Measurements from ENCODE around the gene THOC6.
"Not testable (repeated sequence)": the region's sequence is repeated elsewhere in the genome, so short reads cannot be mapped to it uniquely, and the experiment has no call there.

Gene THOC6

DNA sequence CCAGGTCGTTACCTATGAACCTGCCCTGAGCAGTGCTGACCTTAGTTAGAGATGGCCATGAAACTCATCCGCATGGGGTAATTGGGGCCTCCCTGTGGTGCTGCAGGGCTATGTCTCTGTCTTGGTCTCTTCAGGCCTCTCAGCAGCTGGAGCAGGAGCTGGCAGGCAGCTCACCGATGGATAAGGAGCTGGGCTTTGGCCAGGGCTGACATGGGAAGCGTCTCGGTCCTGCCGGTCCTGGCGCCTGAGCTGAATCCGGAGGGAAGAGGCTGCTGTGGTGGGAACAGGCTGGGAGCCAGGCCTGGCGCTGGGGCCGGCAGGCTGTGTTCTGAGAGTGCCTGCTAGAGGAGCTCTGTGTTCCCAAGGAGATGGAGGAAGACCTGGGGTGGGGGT lies 51.7 kb downstream of the THOC6 start:
- no peak for DNase-seq

DNA sequence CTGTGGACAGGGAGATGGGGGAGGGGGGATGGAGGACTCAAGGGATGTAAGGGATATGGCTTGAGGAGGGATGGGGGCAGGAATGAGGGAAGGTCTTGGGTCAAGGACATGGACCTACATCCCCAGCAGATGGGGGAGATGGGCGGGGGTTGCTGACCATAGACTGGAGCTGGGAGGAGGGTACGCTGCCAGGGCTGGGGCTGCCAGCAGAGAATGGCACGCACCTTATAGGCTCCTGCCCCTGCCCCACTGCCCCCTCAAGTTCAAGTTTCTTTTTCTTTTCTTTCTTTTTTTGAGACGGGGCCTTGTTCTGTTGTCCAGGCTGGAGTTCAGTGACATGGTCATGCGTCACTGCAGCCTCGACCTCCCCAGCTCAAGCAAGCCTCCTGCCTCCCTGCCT lies 52.1 kb downstream of the THOC6 start:
- not testable (repeated sequence) for DNase-seq

- no peak for DNase-seq
These were observed 52.7 kb downstream of the THOC6 start for GRCh38 chr16:3076577-3076976.
